Measurements from ENCODE around the gene ZNF79. TPM values are rescaled to one million over a fixed set of nuclear protein-coding genes. Genes with fewer than 3 reads are reported as not detected.
A peak's percentile ranks its signal among the peaks of the same experiment; 100 is the strongest.

ZNF79 gene
- total and polyA plus RNA-seq, 9 of the 15 experiments (the other 6 are each of a cell fraction or from before 2014, with no cell fraction given): 0.62 to 7.0 (median 4.1) TPM

DNA sequence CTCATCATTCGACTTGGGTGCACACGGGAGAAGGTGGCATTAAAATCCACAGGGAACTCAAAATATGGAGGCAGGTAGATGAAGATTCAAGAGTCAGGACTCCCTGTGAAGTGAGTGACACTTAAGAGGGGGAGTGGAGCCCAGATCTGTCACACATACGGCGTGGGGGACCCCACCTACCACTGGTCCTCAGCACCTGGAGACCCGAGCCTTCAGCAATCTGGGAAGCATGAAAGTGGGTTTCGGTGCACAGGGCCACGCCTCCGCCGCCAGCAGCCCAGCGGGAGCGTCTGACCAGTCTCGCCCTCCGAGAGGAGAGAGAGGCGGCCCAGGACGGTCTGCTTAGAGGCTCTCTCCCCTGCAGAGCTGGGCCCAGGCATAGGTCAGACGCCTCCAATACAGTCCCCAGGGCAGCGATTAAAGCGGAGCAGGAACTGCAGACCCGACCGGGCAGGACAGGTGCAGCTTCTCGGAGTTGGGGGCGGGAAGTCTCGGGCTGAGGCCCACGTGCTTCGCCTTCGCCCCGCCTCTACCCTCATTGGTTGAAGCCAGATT lies 27.9 kb upstream of the ZNF79 start (continued):
- TF ChIP-seq, protein P1, sequence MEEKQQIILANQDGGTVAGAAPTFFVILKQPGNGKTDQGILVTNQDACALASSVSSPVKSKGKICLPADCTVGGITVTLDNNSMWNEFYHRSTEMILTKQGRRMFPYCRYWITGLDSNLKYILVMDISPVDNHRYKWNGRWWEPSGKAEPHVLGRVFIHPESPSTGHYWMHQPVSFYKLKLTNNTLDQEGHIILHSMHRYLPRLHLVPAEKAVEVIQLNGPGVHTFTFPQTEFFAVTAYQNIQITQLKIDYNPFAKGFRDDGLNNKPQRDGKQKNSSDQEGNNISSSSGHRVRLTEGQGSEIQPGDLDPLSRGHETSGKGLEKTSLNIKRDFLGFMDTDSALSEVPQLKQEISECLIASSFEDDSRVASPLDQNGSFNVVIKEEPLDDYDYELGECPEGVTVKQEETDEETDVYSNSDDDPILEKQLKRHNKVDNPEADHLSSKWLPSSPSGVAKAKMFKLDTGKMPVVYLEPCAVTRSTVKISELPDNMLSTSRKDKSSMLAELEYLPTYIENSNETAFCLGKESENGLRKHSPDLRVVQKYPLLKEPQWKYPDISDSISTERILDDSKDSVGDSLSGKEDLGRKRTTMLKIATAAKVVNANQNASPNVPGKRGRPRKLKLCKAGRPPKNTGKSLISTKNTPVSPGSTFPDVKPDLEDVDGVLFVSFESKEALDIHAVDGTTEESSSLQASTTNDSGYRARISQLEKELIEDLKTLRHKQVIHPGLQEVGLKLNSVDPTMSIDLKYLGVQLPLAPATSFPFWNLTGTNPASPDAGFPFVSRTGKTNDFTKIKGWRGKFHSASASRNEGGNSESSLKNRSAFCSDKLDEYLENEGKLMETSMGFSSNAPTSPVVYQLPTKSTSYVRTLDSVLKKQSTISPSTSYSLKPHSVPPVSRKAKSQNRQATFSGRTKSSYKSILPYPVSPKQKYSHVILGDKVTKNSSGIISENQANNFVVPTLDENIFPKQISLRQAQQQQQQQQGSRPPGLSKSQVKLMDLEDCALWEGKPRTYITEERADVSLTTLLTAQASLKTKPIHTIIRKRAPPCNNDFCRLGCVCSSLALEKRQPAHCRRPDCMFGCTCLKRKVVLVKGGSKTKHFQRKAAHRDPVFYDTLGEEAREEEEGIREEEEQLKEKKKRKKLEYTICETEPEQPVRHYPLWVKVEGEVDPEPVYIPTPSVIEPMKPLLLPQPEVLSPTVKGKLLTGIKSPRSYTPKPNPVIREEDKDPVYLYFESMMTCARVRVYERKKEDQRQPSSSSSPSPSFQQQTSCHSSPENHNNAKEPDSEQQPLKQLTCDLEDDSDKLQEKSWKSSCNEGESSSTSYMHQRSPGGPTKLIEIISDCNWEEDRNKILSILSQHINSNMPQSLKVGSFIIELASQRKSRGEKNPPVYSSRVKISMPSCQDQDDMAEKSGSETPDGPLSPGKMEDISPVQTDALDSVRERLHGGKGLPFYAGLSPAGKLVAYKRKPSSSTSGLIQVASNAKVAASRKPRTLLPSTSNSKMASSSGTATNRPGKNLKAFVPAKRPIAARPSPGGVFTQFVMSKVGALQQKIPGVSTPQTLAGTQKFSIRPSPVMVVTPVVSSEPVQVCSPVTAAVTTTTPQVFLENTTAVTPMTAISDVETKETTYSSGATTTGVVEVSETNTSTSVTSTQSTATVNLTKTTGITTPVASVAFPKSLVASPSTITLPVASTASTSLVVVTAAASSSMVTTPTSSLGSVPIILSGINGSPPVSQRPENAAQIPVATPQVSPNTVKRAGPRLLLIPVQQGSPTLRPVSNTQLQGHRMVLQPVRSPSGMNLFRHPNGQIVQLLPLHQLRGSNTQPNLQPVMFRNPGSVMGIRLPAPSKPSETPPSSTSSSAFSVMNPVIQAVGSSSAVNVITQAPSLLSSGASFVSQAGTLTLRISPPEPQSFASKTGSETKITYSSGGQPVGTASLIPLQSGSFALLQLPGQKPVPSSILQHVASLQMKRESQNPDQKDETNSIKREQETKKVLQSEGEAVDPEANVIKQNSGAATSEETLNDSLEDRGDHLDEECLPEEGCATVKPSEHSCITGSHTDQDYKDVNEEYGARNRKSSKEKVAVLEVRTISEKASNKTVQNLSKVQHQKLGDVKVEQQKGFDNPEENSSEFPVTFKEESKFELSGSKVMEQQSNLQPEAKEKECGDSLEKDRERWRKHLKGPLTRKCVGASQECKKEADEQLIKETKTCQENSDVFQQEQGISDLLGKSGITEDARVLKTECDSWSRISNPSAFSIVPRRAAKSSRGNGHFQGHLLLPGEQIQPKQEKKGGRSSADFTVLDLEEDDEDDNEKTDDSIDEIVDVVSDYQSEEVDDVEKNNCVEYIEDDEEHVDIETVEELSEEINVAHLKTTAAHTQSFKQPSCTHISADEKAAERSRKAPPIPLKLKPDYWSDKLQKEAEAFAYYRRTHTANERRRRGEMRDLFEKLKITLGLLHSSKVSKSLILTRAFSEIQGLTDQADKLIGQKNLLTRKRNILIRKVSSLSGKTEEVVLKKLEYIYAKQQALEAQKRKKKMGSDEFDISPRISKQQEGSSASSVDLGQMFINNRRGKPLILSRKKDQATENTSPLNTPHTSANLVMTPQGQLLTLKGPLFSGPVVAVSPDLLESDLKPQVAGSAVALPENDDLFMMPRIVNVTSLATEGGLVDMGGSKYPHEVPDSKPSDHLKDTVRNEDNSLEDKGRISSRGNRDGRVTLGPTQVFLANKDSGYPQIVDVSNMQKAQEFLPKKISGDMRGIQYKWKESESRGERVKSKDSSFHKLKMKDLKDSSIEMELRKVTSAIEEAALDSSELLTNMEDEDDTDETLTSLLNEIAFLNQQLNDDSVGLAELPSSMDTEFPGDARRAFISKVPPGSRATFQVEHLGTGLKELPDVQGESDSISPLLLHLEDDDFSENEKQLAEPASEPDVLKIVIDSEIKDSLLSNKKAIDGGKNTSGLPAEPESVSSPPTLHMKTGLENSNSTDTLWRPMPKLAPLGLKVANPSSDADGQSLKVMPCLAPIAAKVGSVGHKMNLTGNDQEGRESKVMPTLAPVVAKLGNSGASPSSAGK (IDR thresholded peaks at IDR 0.05): peak; percentile 98
- TF ChIP-seq, protein P2, sequence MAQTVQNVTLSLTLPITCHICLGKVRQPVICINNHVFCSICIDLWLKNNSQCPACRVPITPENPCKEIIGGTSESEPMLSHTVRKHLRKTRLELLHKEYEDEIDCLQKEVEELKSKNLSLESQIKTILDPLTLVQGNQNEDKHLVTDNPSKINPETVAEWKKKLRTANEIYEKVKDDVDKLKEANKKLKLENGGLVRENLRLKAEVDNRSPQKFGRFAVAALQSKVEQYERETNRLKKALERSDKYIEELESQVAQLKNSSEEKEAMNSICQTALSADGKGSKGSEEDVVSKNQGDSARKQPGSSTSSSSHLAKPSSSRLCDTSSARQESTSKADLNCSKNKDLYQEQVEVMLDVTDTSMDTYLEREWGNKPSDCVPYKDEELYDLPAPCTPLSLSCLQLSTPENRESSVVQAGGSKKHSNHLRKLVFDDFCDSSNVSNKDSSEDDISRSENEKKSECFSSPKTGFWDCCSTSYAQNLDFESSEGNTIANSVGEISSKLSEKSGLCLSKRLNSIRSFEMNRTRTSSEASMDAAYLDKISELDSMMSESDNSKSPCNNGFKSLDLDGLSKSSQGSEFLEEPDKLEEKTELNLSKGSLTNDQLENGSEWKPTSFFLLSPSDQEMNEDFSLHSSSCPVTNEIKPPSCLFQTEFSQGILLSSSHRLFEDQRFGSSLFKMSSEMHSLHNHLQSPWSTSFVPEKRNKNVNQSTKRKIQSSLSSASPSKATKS (CRISPR knock-in tag; IDR thresholded peaks at IDR 0.05): no peak
- TF ChIP-seq, protein P3, sequence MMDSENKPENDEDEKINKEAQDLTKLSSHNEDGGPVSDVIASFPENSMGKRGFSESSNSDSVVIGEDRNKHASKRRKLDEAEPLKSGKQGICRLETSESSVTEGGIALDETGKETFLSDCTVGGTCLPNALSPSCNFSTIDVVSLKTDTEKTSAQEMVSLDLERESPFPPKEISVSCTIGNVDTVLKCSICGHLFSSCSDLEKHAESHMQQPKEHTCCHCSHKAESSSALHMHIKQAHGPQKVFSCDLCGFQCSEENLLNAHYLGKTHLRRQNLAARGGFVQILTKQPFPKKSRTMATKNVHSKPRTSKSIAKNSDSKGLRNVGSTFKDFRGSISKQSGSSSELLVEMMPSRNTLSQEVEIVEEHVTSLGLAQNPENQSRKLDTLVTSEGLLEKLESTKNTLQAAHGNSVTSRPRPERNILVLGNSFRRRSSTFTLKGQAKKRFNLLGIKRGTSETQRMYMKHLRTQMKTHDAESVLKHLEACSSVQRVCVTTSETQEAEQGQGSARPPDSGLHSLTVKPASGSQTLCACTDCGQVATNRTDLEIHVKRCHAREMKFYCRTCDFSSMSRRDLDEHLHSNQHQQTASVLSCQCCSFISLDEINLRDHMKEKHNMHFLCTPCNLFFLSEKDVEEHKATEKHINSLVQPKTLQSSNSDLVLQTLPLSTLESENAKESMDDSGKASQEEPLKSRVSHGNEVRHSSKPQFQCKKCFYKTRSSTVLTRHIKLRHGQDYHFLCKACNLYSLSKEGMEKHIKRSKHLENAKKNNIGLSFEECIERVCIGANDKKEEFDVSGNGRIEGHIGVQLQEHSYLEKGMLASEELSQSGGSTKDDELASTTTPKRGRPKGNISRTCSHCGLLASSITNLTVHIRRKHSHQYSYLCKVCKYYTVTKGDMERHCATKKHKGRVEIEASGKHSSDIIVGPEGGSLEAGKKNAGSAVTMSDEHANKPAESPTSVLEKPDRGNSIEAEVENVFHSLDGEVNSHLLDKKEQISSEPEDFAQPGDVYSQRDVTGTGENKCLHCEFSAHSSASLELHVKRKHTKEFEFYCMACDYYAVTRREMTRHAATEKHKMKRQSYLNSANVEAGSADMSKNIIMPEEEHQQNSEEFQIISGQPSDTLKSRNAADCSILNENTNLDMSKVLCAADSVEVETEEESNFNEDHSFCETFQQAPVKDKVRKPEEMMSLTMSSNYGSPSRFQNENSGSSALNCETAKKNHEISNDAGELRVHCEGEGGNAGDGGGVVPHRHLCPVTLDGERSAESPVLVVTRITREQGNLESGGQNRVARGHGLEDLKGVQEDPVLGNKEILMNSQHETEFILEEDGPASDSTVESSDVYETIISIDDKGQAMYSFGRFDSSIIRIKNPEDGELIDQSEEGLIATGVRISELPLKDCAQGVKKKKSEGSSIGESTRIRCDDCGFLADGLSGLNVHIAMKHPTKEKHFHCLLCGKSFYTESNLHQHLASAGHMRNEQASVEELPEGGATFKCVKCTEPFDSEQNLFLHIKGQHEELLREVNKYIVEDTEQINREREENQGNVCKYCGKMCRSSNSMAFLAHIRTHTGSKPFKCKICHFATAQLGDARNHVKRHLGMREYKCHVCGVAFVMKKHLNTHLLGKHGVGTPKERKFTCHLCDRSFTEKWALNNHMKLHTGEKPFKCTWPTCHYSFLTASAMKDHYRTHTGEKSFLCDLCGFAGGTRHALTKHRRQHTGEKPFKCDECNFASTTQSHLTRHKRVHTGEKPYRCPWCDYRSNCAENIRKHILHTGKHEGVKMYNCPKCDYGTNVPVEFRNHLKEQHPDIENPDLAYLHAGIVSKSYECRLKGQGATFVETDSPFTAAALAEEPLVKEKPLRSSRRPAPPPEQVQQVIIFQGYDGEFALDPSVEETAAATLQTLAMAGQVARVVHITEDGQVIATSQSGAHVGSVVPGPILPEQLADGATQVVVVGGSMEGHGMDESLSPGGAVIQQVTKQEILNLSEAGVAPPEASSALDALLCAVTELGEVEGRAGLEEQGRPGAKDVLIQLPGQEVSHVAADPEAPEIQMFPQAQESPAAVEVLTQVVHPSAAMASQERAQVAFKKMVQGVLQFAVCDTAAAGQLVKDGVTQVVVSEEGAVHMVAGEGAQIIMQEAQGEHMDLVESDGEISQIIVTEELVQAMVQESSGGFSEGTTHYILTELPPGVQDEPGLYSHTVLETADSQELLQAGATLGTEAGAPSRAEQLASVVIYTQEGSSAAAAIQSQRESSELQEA (IDR thresholded peaks at IDR 0.05; ENCODE audit: low read depth): no peak
